NCI-H2107 treated with DMSO at 0.1 percent for 48 hours (cell line): ENCODE results near the gene LAMA3.

Experiments used
- DNase-seq: peaks from one replicate; lab custom pipeline; 2025; ENCODE audit not compliant: unreplicated experiment; lab: John Stamatoyannopoulos, UW

The LAMA3 gene

DNA sequence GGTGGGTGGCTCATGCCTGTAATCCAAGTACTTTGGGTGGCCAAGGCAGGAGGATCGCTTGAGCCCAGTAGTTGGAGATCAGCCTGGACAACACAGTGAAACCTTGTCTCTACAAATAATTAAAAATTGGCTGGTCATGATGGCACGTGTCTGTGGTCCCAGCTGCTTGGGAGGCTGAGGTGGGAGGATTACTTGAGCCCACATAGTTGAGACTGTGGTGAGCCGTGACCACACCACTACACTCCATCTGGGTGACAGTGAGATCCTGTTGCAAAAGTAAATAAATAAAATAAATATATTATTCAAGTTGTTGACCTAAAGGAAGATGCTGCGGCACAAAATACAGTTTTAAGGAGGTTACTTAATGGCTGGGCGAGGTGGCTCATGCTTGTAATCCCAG lies 72.7 kb downstream of the LAMA3 start:
- DNase-seq: no peak

DNA sequence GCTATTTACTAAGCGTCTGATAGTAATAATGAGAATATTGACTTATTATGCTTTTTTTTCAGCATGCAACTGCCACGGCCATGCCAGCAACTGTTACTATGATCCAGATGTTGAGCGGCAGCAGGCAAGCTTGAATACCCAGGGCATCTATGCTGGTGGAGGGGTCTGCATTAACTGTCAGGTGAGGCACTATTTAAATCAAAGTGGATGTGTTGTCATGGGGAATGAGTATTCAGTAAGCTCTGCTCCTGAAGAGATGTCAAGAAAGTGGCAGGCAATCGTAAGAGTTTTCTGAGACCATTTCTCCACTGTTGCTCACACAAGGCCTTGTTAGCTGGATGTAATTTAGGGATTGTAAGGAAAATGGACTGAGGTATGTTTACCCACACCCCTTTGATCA lies 74.1 kb downstream of the LAMA3 start:
- no peak for DNase-seq

DNA sequence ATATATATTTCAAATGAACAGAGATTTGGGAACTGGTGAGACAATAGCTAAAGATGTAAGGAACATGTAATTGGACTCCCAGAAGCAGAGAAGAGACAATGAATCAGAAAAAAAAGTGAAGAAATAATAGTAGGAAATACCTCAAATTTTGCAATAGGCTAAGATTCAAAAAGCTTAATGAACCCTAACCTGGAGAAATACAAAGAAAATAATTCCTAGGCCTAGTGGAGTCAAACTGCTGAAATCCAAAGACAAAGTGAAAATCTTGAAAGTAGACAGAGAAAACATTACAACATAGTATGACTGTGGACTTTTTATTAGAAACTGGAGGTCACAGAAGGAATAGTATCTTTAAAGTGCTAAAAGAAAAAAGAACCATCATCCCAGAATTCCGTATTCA lies 76.7 kb downstream of the LAMA3 start:
- DNase-seq: no peak

DNA sequence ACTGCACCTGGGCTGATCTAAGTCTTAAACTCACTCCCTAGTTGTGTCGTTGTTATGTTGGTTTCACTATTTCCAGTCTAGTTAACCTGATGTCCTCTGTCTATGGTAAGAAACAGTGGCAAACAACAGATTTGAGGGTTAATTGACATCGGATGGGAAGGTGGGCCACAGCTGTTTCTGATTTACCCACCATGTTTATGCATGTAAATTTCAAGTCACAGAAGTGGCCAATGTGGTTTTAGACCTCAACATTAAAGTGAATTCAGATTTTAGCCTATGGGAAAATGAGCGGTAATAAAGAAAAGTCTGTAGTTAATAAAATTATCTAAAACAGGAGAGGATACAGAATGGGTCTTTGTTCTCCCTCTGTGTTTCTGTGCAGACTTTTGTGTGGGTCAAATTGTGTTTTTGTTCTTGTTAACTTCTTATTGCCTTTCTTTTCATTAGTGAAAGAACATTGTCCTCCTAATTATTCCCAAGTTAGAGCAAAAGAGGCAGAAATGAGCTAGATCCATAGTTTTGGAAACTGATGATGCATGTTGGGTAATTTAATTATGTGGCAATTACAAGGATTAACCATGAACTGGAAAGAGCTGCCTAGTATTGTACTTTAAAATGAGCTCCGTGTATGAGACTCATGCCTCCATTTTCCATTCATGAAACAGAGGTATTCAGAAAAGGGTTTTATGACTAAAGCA lies 83.2 kb downstream of the LAMA3 start:
- no peak for DNase-seq

DNA sequence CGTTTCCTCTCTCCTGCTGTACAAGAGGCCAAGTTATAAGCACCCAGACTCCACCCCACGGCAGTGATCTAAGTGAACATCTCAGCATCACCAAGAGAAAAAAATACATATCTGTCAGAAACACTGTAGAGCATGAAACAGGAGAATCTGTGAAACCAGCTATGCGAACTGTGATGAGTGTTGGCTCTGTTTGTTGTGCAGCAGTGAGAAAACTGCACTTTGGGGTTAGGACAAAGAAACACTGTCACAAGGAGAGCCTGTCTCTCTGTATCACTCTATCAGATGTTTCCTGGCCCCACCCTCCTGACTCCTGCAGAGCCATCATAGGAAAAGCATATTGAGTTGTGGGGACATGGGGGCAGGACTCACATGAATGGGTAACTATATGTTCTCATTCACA lies 87.1 kb downstream of the LAMA3 start:
- no peak for DNase-seq

DNA sequence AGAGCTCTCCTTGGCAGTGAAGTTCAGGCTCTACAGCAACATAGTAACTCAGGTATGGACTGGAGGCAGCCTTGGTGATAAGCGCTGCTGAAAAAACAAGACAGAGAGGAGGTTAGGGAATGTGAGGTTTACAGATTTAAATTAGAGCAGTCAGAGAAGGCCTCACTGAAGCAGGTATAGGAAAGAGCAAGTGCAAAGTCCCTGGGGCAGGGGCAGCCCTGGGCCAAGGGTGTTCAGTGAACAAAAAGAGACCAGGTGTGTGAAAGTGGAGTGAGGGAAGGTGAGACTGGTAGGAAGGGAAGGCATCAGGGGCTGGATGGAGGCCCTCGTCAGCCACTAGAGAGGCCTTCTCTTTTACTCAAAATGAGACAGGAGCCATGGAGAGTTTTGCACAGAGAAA lies 89.6 kb downstream of the LAMA3 start:
- DNase-seq: no peak

DNA sequence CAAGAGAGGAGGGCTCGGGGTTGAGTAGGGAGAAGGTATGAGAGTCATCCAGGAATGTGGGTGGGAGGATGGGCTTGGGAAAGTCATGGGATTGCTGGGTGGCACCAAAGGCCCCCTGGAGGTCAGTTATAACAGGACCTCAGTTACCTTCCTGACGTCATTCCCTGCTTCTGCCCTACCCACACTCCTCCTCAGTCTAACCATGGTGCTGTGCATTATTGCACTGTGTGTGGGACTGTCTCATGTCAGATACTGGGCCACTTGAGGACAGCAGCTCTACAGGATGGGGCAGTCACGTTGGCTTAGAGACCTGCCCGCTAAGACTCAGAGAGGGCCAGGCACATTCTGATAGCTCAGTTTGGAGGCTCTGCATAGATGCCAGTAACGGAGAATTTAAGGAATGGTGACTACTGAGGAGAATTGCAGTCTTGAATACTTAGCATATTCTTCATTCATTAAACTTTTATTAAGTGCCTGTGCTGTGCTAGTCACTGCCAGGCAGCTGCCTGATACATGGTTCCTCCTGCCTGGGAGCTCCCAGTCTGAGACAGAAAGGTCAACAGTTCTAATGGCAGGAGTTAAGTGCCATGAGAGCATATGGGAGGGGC lies 90.5 kb downstream of the LAMA3 start:
- DNase-seq: no peak

DNA sequence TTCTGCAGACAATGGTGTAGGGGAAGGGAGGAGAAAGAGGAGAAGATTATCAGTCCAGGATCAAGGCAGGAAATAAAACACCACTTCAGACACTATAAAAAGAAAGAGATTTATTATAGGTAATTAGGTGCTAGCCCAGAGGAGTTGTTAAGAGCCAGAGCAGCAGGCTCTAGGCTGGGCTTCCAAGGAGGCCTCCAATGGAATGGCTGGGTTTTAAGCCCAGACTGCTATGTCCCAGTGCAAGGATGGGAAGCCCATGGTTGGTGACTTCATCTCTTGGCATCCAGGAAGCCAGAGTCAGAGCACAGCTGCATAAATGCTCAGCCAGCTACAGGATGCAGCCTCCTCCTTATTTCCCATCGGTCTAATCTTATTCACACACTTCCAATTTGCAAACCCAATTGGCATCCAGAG lies 95.6 kb downstream of the LAMA3 start:
- DNase-seq: no peak

DNA sequence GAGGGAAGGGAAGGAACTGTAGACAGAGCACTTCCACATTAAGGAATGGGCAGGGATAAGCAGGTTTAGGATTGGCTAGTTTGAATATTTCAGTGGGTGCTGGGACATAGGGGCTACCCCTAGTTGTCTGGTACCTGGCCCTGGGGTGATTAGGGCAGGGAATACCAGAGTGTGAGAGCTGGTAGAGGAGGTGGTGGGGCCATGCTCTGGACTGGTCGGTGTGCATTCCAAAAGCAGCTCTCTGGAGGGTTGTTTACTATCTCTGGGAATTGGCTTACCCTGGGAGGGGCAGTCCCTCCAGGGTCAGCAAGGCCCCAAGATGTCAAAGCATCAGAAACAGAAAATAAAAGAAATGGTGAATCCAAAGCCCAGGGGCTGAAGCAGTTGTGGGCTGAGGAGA lies 103.8 kb downstream of the LAMA3 start:
- DNase-seq: no peak

DNA sequence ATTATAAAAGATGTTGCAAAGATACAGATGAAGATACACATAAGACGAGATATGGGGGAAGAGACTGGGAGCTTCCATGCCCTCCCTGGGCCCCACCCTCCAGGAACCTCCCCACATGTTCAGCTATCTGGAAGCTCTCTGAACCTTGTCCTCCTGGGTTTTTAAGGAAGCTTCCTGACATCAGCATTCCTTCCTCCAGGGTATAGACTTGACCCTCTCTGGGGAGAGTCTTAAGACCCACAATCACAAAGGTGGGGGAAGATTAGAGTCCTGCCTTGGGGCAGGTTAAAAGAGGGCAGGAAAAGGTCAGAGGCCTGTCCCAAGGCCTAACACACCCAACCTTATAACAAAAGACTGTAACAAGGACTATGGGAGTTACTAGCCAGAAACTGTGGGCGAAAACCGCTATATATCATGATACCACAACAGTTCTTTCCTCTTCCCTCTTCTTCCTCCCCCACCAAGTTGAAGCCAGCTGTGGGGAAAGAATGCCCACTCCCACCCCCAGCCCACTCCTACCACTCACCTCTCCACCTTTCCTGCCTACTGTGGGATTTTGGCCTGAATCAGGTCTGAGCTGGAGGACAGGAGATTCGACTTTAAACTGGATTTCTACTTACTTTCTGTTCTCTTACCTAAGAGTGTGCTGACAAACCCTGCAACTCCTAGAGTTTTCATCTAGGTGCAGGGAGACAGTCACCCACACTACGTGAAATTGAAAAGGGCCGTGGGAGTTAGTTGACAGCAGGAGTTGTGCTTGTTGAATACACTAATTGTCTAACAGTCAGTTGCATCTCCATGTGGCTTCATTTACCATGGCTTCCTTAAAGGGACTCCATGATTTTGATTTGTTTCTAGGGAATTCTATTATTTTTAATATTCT lies 105.0 kb downstream of the LAMA3 start:
- DNase-seq: no peak

DNA sequence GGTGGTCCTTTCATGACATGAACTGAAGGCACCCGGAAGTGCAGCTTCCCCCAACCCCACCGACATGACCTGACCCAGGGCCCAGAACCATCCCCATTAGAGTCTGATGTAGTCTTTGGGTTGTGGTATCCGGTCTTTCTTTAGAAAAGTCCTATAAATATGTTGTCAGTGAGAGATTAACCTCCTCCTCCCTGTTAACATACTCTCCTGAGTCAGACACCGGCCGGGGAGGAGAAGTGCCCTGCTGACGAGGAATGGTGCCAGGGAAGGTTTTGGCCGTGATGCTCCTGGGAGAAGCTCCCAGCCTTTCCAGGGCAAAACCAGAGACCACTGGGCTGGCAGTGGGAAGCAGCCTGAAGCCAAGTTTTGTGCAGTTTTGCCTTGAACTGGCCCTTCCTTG lies 109.0 kb downstream of the LAMA3 start:
- DNase-seq: no peak

DNA sequence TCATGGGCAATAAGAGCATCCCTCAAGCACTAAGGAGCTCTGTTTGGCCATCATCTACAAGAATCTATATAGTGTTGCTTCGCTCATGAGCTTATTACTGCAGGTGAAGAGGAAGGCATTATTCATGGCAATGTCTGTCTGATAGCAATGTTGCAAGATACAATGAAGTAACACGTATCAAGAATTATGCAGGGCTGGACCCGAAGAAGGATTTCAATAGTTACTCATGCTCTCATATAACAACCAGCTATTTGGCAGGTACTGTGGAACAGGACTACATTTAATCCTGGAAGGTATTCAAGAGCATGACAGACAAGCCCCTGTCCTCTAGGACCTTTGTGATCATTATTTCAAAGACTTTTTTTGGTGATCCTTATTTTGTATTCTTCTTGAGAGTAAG lies 109.6 kb downstream of the LAMA3 start:
- no peak for DNase-seq

DNA sequence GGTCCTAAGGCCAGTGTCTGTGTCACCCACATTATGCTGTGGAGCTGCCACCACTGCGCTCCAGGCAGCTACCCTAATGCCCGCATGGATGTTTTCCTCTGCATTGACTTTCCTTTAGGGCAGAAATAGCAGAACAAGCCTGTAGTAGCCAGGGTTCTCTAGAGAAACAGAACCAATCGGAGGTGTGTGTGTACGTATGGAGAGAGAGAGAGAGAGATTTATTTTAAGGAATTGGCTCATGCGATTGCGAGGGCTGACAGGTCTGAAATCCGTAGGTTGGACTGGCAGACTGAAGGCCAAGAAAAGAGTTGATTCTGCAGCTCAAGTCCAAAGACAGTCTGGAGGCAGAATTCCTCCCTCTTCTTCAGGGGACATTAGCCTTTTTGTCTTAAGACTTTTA lies 110.3 kb downstream of the LAMA3 start:
- DNase-seq: no peak

DNA sequence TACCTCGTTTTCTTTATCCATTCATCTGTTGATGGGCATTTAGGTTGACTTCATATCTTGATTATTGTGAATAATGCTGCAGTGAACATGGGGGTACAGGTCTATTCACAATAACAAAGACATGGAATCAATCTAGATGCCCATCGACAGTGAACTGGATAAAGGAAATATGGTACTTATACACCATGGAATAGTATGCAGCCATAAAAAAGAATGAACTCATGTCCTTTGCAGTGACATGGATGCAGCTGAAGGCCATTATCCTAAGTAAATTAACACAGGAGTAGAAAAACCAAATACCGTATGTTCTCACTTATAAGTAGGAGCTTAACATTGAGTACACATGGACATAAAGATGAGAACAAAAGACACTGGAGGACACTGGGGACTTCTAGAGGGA lies 111.6 kb downstream of the LAMA3 start:
- no peak for DNase-seq

DNA sequence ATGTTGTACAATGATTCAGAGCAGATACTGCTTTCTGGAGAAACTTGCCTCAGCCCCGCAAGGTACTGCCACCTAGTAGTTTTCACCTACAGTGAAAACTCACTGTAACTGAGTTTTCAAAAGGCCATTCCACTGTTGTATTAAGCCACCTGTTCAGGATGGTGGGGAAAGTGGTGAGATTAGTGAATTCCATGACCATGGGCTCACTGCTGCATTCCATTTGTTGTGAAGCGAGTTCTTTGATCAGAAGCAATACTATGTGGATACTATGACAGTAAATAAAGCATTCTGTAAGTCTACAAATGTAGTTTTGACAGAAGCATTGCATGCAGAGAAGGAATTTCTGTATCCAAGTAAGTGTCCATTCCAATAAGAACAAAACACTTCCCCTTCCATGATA lies 113.6 kb downstream of the LAMA3 start:
- no peak for DNase-seq

DNA sequence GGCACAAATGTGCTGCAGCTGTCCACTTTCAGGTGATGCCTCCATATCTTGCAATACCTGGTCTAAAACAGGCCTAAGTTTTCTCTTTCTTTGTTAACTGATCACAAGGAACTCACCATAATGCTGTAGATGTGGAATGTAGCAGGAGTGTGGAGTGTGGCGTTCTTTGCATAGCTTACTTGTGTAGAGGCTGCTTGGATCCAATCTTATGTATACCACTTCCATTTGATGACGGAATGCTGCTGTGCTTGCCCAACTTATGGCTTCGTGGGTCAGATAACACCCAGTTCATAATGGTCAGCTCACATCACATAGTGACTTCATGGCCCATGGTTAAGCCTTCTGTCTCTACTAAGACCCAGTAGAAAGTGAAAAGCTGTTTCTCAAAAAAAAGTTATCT lies 114.5 kb downstream of the LAMA3 start:
- DNase-seq: no peak

DNA sequence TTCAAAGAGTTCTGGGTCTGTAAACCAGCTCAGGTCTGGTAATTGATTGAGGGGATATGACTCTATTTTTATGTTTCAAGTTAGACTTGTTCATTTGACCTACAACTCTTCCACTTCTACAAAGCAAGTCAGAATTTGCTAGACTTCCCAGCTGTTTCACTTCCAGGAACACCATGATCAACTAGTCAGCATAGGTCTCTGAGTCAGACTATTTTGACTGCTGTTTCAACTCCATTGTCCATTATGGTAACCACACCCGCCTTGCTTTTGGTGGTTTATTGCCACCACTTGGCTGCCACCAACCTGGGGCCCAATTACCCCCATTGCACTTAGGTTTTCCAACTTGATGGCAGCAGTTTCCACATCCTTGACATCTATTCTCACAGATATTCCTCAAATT lies 116.6 kb downstream of the LAMA3 start:
- DNase-seq: no peak

DNA sequence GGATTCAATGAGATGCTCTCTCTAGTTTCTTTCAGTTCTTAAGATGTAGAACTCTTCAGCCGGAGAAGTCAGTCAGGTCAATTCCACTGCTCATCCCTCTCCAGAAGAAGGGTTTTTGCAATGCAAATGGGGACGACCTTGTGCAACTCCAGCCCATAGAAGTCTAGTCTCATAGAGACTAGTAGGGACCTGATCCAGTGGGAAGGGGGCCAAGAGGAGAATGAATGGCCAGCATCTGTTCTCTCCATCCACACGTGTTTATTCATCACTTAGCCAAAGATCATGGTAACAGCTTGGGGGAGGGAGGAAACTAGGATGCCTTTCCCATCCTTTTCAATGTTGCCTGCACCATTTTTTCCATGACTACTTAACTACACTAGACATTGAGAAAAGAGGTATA lies 120.2 kb downstream of the LAMA3 start:
- no peak for DNase-seq

DNA sequence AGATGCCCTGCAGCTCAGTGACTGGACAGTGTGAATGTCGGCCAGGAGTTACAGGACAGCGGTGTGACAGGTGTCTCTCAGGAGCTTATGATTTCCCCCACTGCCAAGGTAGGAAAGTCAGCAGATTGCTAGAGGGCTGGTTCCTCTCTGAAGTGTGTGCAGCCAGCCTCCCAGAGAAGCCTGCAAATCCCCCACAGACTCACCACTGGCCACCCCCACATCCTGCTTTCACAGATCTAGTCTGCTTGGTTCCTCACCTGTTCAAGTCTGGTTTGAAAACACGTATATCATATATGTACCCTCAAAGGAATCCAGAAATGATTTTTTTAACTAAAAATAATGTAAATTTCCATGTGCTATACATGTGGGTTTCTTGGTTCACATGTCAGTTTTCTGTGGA lies 121.1 kb downstream of the LAMA3 start:
- DNase-seq: no peak

DNA sequence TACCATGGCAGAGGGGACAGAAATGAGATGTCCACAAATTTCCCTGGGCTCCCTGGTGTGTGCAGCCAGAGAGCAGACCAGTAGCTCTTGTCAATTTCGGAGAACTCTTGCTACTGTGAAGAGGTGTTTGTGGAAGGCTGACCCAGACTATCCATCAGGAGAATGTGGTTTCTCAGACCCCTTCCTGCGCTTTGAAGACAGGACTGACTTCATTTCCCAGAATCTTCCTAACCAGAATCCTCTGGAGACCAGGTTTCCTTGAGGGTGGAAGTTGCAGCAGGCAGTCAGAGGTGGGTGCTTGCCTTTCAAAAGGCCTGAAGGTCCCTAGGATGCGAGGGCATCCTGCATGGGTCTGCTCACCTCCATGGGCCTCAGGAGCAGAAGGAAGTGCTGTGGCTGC lies 121.9 kb downstream of the LAMA3 start:
- no peak for DNase-seq

DNA sequence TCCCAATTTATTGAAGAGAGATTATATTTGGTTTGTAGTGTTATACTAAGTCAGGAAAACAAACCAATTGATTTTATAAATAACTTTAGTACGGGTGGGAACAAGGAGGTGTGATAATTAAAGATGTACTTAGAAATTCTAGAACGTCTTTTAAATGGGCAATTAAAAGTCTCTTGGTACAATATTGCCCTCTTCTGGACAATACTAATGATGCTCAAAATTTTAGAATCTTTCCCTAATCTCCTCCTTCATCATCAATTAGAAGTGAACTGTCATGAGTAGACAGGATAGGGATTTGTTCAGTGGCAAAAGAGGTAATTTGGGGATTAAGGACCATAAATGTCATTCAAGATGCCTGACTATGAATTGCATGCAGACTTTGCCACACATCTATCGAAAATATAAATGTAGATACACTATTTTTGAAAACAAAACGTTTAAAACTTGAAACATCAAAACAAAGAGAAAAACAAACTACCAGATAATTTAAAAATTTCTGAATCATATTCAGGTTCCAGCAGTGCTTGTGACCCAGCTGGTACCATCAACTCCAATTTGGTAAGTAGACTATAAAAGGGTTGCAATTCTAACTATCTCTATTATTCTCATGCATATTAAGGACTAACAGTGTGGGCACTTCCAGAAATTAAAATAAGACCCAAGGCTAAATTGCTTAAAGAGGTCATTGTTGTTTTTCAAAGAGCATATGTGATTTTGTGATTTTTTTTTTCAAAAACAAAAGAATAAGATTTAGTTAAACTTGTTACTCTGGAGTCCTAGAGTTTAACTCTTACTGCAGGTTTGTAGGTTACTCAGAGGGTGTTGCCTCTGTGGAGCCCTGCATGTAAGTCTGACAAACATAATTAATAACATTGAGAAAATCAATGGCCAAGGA lies 123.5 kb downstream of the LAMA3 start:
- no peak for DNase-seq
